Erythroblast (primary cell): Measurements from ENCODE around the gene CORO2B.

ENCODE experiments used
- GATA1 ChIP-seq: IDR thresholded peaks from 2 replicates; pipeline ENCODE4 v1.6.1; 2011; ENCODE audit warnings: low read depth, mild to moderate bottlenecking, control low read depth, low read length, moderate library complexity
- POLR2A ChIP-seq: IDR thresholded peaks from 2 replicates; pipeline ENCODE4 v1.6.1; 2011; ENCODE audit warnings: mild to moderate bottlenecking, low read length

DNA sequence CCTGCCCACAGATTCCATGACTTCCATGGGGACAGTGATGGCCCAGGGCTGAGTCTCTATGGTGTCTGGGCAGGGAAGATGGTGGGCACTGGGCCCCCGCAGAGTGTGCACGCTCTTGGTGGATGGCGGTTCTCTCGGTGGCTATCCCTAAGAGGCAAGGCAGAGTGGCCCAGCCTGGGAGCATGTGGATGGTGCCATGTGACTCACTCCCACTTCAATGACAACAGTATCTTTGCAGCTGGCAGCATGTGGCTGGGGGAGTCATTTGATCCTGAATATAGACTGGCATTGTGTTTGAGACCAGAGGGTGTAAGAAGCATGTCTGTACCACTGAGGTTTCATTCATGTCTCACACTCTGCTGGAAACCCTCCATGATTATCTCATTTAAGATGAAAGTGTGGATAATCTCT, 101.2 kb downstream of the CORO2B start:
- TF ChIP-seq POLR2A (no peak), GATA1 (no peak)
